Hepatocyte (in vitro differentiated cells): Measurements from ENCODE around the gene IP6K2. TPM values are rescaled to one million over a fixed set of nuclear protein-coding genes. Genes with fewer than 3 reads are reported as not detected.
A peak's percentile ranks its signal among the peaks of the same experiment; 100 is the strongest.
"Not testable (repeated sequence)": the region's sequence is repeated elsewhere in the genome, so short reads cannot be mapped to it uniquely, and the experiment has no call there.

ENCODE experiments used
- DNase-seq: peaks from one replicate; pipeline ENCODE4 v3.0.0-alpha.2; 2016; ENCODE audit warnings: low spot score
- H2AFZ ChIP-seq: fragments of 200-600 bp; sonication (generic); 2 replicates; pipeline ENCODE4 v1.6.0; 2016; ENCODE audit warnings: antibody characterized with exemption, mild to moderate bottlenecking
- H3K27ac ChIP-seq: fragments of 200-600 bp; sonication (generic); 2 replicates; pipeline ENCODE4 v1.5.1; 2016; ENCODE audit warnings: mild to moderate bottlenecking
- H3K27me3 ChIP-seq: fragments of 200-600 bp; sonication (generic); 2 replicates; pipeline ENCODE4 v1.6.1; 2016
- H3K36me3 ChIP-seq: fragments of 200-600 bp; sonication (generic); replicated peaks from 2 replicates; pipeline ENCODE4 v1.5.1; 2016; ENCODE audit warnings: low read depth; ENCODE audit not compliant: insufficient read depth
- H3K4me1 ChIP-seq: fragments of 200-600 bp; sonication (generic); 2 replicates; pipeline ENCODE4 v1.5.1; 2016; ENCODE audit warnings: mild to moderate bottlenecking, moderate library complexity; ENCODE audit not compliant: insufficient read depth
- H3K4me2 ChIP-seq: fragments of 200-600 bp; sonication (generic); 2 replicates; pipeline ENCODE4 v1.6.0; 2016
- H3K4me3 ChIP-seq: fragments of 200-600 bp; sonication (generic); 2 replicates; pipeline ENCODE4 v1.5.1; 2016; ENCODE audit warnings: mild to moderate bottlenecking
- H3K79me2 ChIP-seq: fragments of 200-600 bp; sonication (generic); 2 replicates; pipeline ENCODE4 v1.6.0; 2017; ENCODE audit warnings: mild to moderate bottlenecking
- H3K9me2 ChIP-seq: fragments of 200-600 bp; sonication (generic); replicated peaks from 2 replicates; pipeline ENCODE4 v1.6.0; 2017; ENCODE audit warnings: mild to moderate bottlenecking; ENCODE audit not compliant: insufficient read depth
- H3K9me3 ChIP-seq: fragments of 200-600 bp; sonication (generic); 2 replicates; pipeline ENCODE4 v1.5.1; 2016; ENCODE audit warnings: low read depth, mild to moderate bottlenecking
- H4K20me1 ChIP-seq: fragments of 200-600 bp; sonication (generic); 2 replicates; pipeline ENCODE4 v1.6.0; 2016; ENCODE audit warnings: mild to moderate bottlenecking; ENCODE audit not compliant: insufficient read depth, poor library complexity, severe bottlenecking
- EZH2 ChIP-seq: fragments of 200-600 bp; sonication (generic); IDR thresholded peaks from 2 replicates; pipeline ENCODE4 v1.6.1; 2016; ENCODE audit warnings: antibody characterized with exemption, mild to moderate bottlenecking, borderline replicate concordance
- EZH2phosphoT487 ChIP-seq: fragments of 200-600 bp; sonication (generic); IDR thresholded peaks from one replicate; pipeline ENCODE4 v1.6.1; 2018; ENCODE audit warnings: antibody characterized with exemption, mild to moderate bottlenecking, low read depth, moderate library complexity; ENCODE audit not compliant: unreplicated experiment, severe bottlenecking
- WGBS: methylation state at CpG from one replicate; pipeline ENCODE4 v1.1.6; 2016; ENCODE audit warnings: low lambda C conversion rate; ENCODE audit errors: missing lambda C conversion rate; 5-methylcytosine and 5-hydroxymethylcytosine counted together
- polyA plus RNA-seq: library from polyadenylated mRNA; unstranded; fragments of >200 nt; fragmentation: Nextera tagmentation; extraction: Ambion mirVana; gene quantifications from 2 replicates; pipeline ENCODE4 v1.2.1, GENCODE V29; 2016
- total RNA-seq: library from RNA; depleted of rRNA; stranded (reverse); fragments of >200 nt; gene quantifications from 2 replicates; pipeline ENCODE4 v1.2.3, GENCODE V29; 2014
- TF ChIP-seq, protein P1 (sequence below): fragments of 200-600 bp; sonication (generic); IDR thresholded peaks from 2 replicates; pipeline ENCODE4 v1.5.1; 2016; ENCODE audit warnings: antibody characterized with exemption, mild to moderate bottlenecking; ENCODE audit not compliant: poor library complexity

Gene IP6K2
- total and polyA plus RNA-seq, 2 experiments from 2014 or later: 112 to 155 TPM

DNA sequence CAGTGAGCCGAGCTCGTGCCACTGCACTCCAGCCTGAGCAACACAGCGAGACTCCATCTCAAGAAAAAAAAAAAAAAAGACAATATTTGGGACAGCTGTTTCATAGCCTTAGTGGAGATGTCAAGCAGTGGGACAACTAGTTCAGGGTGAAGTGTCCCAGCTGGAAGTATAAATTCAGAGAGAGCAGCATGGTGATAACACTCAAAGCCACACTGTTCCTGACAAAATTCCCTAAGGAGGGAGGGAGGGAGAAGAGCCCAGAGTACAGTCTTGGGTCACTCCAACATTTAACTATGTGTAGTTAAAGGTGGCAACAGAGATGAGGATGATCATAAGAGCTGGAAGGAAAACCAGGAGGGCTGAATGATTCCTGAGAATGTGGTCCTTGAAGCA, 21.1 kb upstream of the IP6K2 start:
- Histone ChIP-seq H3K36me3 (no peaks in the 10 kb centered on the region), H3K4me2 (no peak overlapping the region), H3K27ac (no peak overlapping the region), H3K4me1 (peaks cover 44% of the 10 kb centered on the region), H3K9me3 (no peaks in the 10 kb centered on the region), H4K20me1 (no peaks in the 10 kb centered on the region), H3K9me2 (no peaks in the 10 kb centered on the region), H3K27me3 (no peaks in the 10 kb centered on the region), H2AFZ (no peak overlapping the region), H3K4me3 (no peak overlapping the region), H3K79me2 (no peaks in the 10 kb centered on the region)
- WGBS: 84% methylated on average over 3 of the region's 3 CpGs
- TF ChIP-seq EZH2phosphoT487 (no peak), EZH2 (no peak)
- TF ChIP-seq, protein P1, sequence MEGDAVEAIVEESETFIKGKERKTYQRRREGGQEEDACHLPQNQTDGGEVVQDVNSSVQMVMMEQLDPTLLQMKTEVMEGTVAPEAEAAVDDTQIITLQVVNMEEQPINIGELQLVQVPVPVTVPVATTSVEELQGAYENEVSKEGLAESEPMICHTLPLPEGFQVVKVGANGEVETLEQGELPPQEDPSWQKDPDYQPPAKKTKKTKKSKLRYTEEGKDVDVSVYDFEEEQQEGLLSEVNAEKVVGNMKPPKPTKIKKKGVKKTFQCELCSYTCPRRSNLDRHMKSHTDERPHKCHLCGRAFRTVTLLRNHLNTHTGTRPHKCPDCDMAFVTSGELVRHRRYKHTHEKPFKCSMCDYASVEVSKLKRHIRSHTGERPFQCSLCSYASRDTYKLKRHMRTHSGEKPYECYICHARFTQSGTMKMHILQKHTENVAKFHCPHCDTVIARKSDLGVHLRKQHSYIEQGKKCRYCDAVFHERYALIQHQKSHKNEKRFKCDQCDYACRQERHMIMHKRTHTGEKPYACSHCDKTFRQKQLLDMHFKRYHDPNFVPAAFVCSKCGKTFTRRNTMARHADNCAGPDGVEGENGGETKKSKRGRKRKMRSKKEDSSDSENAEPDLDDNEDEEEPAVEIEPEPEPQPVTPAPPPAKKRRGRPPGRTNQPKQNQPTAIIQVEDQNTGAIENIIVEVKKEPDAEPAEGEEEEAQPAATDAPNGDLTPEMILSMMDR: no peak
- DNase-seq: no peak

DNA sequence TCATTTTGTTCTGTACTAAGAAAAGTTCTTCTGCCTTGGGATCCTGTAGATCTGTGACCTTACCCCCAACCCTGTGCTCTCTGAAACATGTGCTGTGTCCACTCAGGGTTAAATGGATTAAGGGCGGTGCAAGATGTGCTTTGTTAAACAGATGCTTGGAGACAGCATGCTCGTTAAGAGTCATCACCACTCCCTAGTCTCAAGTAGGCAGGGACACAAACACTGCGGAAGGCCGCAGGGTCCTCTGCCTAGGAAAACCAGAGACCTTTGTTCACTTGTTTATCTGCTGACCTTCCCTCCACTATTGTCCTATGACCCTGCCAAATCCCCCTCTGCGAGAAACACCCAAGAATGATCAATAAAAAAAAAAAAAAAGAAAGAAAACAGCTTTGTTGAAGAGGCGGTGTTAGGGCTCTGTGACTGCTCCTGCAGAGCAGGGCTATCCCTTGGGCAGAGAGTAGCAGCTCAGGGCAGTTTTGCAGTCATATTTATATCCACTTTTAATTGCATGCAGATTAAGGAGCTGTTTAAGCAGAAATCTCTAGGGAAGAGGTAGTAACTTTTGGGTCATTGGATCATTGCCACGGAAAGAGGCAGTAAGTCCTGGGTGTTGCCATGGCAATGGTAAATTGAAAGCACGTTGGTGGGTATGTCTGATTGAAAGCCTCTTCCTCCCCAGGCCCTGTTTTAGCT, 18.2 kb upstream of the IP6K2 start:
- not testable (repeated sequence) for H3K27me3 ChIP-seq, H3K79me2 ChIP-seq, H3K9me3 ChIP-seq, H3K4me3 ChIP-seq, DNase-seq, H3K9me2 ChIP-seq, H3K36me3 ChIP-seq, H2AFZ ChIP-seq, H4K20me1 ChIP-seq
- H3K4me1 ChIP-seq: peaks cover 31% of the 10 kb centered on the region
- 42% methylated on average over 8 of the region's 8 CpGs for WGBS
- peak overlapping the region; percentile 44 for H3K27ac ChIP-seq
- peak overlapping the region; percentile 57 for H3K4me2 ChIP-seq

DNA sequence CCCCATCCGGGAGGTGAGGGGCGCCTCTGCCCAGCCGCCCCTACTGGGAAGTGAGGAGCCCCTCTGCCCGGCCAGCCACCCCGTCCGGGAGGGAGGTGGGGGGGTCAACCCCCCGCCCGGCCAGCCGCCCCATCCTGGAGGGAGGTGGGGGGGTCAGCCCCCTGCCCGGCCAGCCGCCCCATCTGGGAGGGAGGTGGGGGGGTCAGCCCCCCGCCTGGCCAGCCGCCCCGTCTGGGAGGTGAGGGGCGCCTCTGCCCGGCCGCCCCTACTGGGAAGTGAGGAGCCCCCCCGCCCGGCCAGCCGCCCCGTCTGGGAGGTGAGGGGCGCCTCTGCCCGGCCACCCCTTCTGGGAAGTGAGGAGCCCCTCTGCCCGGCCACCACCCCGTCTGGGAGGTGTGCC, 17.5 kb upstream of the IP6K2 start:
- not testable (repeated sequence) for H3K79me2 ChIP-seq, H2AFZ ChIP-seq, H3K27ac ChIP-seq, H3K9me2 ChIP-seq, H3K9me3 ChIP-seq, H3K4me2 ChIP-seq, DNase-seq, H4K20me1 ChIP-seq, H3K36me3 ChIP-seq, H3K4me3 ChIP-seq, H3K27me3 ChIP-seq
- H3K4me1 ChIP-seq: peaks cover 24% of the 10 kb centered on the region
- no CpG with 5 or more reads among the region's 25 CpGs for WGBS

DNA sequence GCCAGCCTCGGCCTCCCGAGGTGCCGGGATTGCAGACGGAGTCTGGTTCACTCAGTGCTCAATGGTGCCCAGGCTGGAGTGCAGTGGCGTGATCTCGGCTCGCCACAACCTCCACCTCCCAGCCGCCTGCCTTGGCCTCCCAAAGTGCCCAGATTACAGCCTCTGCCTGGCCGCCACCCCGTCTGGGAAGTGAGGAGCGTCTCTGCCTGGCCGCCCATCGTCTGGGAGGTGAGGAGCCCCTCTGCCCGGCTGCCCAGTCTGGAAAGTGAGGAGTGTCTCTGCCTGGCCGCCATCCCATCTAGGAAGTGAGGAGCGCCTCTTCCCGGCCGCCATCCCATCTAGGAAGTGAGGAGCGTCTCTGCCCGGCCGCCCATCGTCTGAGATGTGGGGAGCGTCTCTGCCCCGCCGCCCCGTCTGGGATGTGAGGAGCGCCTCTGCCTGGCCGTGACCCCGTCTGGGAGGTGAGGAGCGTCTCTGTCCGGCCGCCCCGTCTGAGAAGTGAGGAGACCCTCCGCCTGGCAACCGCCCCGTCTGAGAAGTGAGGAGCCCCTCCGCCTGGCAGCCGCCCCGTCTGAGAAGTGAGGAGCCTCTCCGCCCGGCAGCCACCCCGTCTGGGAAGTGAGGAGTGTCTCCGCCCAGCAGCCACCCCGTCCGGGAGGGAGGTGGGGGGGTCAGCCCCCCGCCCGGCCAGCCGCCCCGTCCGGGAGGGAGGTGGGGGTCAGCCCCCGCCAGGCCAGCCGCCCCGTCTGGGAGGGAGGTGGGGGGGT, 16.9 kb upstream of the IP6K2 start:
- not testable (repeated sequence) for H3K4me3 ChIP-seq, H3K27ac ChIP-seq, H3K27me3 ChIP-seq, H3K9me3 ChIP-seq, H3K9me2 ChIP-seq, H3K4me2 ChIP-seq, H4K20me1 ChIP-seq, H3K79me2 ChIP-seq, H3K36me3 ChIP-seq, H2AFZ ChIP-seq, DNase-seq
- peaks cover 18% of the 10 kb centered on the region for H3K4me1 ChIP-seq
- WGBS: 94% methylated on average over 6 of the region's 53 CpGs

DNA sequence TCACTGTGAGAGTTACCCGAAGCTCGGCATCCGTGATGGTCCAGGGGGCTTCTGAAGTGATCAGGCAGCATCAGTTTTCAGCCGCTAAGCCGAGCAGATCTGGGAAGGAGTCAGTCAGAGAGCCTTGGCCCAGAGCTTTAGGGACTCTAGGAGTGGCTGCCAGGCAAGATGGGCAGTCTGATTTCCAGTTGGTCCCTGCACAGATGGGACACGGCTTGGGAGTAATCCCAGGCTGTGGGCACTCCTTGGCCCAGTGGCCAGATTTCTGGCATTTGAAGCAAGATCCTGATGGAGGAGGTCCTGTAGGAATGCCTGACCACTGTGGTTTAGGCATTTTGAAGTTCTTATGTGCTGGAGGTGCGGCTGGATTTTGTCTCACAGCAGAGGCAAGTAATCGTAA, 10.5 kb upstream of the IP6K2 start:
- TF ChIP-seq, protein P1: no peak
- TF ChIP-seq EZH2phosphoT487 (no peak), EZH2 (no peak)
- Histone ChIP-seq H2AFZ (no peak overlapping the region), H4K20me1 (no peaks in the 10 kb centered on the region), H3K4me2 (no peak overlapping the region), H3K9me2 (no peaks in the 10 kb centered on the region), H3K4me1 (peaks cover under 1% of the 10 kb centered on the region), H3K27ac (no peak overlapping the region), H3K79me2 (no peaks in the 10 kb centered on the region), H3K4me3 (no peak overlapping the region), H3K27me3 (no peaks in the 10 kb centered on the region), H3K9me3 (no peaks in the 10 kb centered on the region), H3K36me3 (no peaks in the 10 kb centered on the region)
- 87% methylated on average over 8 of the region's 8 CpGs for WGBS
- no peak for DNase-seq

DNA sequence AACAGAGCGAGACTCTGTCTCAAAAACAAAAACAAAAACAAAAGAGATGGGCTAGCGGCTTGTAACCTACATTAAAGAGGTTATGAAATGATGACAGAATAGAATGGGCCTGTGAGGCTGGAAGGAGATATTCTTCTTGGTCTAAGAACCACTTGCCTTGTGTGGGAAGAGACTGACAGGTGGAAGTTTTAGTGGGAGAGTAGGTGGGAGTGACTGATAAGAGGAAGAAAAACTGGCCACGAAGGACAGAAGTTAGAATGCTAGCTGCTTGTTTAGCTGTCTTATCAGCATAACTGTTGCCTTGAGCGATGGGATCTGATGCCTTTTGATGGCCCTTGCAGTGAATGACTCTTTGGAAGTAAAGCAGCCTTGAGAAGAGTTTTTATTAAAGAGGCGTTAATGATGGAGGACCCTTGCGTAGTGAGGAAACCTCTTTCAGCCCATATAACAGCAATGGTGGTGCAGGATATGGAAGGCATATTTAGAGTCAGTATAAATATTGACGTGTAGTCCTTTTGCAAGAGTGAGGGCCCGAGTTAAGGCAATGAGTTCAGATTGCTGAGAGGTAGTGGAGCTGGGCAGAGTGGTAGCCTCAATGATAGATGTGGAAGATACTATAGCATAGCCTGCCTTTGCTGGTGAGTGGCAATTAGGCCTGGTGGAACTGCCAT, 8.3 kb upstream of the IP6K2 start:
- H2AFZ ChIP-seq, H3K27ac ChIP-seq, H3K9me2 ChIP-seq, H3K36me3 ChIP-seq, H3K79me2 ChIP-seq, H4K20me1 ChIP-seq, DNase-seq, H3K9me3 ChIP-seq, H3K27me3 ChIP-seq, H3K4me2 ChIP-seq, H3K4me3 ChIP-seq: not testable (repeated sequence)
- peaks cover 15% of the 10 kb centered on the region for H3K4me1 ChIP-seq
- WGBS: 93% methylated on average over 8 of the region's 8 CpGs
